ENCODE measurements around the gene ERRFI1.
"Not testable (repeated sequence)": the region's sequence is repeated elsewhere in the genome, so short reads cannot be mapped to it uniquely, and the experiment has no call there.

Gene ERRFI1, protein sequence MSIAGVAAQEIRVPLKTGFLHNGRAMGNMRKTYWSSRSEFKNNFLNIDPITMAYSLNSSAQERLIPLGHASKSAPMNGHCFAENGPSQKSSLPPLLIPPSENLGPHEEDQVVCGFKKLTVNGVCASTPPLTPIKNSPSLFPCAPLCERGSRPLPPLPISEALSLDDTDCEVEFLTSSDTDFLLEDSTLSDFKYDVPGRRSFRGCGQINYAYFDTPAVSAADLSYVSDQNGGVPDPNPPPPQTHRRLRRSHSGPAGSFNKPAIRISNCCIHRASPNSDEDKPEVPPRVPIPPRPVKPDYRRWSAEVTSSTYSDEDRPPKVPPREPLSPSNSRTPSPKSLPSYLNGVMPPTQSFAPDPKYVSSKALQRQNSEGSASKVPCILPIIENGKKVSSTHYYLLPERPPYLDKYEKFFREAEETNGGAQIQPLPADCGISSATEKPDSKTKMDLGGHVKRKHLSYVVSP

GRCh38 chr1:8026153-8026975 is at the start of gene ERRFI1:
Gene ERRFI1 (minus strand): TSS chr1:8026309. CDS start chr1:8015619, 10,690 bp downstream.
- DNase-seq: peak; percentile 92

- DNase-seq: no peak
Observed at GRCh38 chr1:8075511-8076051, 49.5 kb upstream of the ERRFI1 start.

DNA sequence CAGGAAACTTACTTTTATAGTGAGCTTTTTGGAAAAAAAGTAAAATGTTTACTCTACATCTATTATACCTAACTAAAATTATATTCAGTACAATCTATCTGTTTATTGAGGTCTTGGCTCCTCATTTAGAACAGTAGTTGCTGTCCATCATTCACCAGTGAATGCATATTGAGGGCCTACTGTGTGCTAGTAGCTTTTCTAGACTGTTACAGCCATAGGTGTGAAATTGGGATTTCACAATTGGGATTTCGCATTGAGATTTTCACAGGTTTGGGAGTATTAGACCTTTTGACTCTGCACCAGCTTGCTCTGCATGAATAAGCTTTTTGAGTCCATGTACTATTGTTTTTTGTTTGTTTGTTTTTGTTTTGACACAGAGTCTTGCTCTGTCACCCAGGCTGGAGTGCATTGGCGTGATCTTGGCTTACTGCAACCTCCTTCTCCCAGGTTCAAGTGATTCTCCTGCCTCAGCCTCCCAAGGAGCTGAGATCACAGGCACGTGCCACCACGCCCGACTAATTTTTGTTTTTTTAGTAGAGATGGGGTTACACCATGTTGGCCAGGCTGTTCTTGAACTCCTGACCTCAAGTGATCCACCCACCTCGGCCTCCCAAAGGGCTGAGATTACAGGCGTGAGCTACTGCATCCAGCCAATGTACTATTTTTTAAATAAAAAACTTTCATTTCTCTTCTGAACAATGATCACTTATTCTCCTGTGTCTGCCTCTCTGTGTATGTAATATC is 47.2 kb upstream of the ERRFI1 start:
- DNase-seq: no peak

GRCh38 chr1:8070381-8070811 is 44.3 kb upstream of the ERRFI1 start:
- no peak for DNase-seq

GRCh38 chr1:8069614-8070320 is 43.7 kb upstream of the ERRFI1 start:
- DNase-seq: not testable (repeated sequence)

- no peak for DNase-seq
Observed at GRCh38 chr1:8065369-8065768, 39.3 kb upstream of the ERRFI1 start.

DNA sequence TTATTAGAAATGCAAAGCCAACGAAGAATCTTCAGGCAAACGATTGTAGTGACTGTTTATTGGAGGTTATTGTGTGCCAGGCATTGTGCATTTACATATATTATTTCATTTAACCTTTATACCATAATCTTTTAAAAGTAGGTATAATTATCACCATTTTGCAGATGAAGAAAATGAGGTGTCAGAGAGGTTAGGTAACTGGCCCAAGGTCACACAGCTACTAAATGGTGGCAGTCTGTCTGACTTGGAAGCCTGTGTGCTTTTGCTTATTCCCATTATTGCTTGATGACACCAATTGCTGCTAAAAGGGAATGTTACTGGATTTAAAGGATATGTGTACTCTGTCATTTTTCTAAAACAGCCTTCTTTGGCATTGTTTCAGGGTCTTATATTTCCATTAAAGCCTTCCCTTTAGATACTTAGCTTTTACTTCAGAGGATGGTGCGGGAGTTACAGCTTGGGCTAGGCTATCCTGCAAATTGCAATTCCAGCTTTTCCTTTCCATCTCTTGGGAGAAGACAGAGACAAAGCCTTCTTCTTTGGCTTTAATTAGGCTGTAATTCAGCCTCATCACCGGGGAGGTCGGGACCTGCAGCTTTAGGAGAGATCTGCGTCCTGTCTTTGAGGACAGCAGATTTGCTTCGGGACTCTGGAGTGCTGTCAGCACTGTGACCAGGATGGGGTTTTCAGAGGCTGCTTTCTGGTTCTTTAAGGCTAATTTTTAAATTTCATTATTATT is 37.4 kb upstream of the ERRFI1 start:
- no peak for DNase-seq

DNA sequence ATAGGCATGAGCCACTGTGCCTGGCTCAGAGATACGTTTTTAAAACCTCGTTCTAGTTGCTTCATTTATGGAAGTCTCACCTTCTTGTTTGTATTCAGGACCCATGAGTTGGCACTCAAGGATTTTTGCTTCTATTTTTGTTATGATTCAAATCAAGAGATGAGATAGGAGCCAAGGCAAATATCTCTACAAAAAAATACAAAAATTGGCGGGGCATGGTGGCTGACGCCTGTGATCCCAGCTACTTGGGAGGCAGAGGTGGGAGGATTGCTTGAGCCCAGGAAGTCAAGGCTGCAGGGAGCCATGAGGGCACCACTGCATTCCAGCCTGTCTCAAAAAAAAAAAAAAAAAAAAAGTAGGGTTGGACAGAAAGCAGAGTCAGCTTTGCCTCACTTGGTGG is 36.8 kb upstream of the ERRFI1 start:
- no peak for DNase-seq

DNA sequence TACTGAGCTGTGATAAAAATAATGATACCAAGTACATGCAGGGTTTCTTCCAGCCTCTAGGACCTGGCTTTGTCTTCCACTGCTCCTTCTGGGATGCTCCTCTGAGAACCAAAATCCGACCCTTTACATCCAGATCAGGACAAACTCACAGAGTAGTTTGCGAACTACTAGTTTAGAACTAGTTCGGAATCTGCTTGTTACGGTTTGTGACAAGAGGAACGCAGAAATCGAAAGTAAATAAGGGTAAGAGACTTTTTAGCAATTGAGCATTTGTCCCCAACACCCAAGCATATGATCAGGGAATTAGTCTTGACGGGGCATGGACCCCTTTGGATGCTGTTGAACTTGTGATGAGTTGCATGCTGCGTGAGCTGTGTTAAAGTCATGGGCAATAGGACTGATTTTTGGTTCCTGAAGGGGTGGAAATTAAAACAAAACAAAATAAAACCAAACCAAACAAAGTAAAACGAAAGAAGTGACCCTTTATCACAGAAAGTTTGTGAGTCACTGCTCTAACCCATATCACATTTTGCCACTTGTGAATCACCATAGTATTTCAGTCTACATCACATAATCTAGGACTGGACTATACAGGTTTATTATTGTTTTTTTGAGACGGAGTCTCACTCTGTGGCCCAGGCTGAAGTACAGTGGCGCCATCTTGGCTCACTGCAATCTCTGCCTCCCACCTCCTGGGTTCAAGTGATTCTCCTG is 35.7 kb upstream of the ERRFI1 start:
- DNase-seq: no peak

DNA sequence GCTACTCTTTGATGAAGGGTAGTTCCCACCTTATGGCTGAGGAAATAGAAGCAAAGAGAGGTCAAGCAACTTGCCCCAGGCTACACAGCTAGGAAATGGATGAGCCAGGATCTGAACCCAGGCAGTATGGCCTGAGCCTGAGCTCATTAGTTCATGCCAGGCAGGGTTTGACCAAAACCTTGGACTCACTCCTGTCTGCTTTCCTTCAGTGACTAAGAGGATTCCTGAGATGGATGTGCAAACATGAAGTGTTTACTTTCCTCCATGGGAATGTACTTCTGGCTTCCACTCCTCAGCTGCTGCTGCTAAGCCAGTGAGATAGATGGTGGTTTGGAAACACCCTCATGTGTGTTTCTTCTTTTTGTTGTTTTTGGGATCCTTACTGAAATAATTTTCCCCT is 35.1 kb upstream of the ERRFI1 start:
- DNase-seq: no peak

DNA sequence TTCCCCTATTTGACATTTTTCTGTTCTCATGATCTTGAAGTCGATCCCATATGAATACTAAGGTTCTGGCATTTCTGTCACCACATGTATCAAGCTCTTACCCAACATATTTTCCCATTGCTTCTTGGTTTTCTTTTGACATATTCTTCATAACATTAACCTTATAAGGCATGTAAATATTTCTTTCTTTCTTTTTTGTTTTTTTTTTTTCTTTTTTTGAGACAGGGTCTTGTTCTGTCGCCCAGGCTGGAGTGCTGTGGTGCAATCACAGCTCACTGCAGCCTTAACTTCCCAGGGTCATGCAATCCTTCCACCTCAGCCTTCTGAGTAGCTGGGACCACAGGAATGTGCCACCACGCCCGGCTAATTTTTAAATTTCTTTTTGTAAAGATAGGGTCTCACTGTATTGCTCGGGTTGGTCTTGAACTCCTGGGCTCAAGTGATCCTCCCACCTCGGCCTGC is 33.1 kb upstream of the ERRFI1 start:
- DNase-seq: no peak

DNA sequence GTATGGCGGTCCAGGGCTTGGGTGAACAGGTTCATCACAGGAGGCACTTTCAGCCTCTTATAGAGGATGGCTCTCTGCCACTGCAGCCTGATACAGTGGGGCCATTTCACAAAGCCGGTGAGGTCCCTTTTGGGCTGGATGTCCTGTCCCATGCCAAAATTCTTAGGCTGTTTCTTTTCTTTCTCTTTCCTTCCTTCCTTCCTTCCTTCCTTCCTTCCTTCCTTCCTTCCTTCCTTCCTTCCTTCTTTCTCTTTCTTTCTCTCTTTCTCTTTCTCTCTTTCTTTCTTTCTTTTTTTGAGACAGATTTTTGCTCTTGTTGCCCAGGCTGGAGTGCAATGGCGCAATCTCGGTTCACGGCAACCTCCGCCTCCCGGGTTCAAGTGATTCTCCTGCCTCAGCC is 31.7 kb upstream of the ERRFI1 start:
- not testable (repeated sequence) for DNase-seq

DNA sequence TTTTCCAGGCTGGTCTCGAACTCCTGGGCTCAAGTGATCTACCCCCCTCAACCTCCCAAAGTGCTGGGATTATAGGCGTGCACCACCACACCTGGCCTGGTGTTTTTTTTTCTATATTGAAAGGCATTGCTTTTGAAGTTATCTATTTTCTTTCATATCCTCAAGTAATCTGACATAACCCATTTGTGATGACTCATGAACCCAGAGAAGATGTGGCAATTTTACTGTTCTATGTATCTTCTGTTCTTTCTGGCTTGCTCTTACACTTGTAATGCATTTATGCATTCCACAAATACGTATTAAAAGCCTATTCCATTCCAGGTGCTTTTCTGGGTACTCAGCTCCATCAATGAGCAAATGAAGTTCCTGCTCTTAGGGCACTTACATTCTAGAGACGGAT is 29.9 kb upstream of the ERRFI1 start:
- DNase-seq: no peak

- DNase-seq: no peak
Observed at GRCh38 chr1:8053878-8054567, 27.9 kb upstream of the ERRFI1 start.

DNA sequence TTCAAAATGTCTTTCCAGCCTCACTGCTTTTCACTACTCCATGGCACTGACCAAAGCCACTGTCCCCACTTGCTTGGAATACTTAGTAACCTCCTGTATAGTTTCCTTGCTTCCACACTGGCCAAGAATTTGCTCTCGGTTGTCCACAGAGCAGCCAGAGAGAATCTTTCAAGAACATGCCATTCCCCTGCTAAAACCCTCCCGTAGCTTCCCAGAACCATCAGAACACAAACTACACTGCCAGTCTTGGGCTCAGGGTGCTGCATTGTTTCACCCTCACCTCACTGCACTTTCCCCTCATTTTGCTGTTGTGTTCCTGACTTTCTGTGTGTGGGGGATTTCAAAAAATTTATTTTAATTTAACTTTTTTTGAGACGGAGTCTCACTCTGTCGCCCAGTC is 25.5 kb upstream of the ERRFI1 start:
- no peak for DNase-seq

DNA sequence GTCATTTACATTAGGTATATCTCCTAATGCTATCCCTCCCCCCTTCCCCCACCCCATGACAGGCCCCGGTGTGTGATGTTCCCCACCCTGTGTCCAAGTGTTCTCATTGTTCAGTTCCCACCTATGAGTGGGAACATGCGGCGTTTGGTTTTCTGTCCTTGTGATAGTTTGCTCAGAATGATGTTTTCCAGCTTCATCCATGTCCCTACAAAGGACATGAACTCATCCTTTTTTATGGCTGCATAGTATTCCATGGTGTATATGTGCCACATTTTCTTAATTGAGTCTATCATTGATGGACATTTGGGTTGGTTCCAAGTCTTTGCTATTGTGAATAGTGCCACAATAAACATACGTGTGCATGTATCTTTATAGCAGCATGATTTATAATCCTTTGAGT is 23.1 kb upstream of the ERRFI1 start:
- not testable (repeated sequence) for DNase-seq

DNA sequence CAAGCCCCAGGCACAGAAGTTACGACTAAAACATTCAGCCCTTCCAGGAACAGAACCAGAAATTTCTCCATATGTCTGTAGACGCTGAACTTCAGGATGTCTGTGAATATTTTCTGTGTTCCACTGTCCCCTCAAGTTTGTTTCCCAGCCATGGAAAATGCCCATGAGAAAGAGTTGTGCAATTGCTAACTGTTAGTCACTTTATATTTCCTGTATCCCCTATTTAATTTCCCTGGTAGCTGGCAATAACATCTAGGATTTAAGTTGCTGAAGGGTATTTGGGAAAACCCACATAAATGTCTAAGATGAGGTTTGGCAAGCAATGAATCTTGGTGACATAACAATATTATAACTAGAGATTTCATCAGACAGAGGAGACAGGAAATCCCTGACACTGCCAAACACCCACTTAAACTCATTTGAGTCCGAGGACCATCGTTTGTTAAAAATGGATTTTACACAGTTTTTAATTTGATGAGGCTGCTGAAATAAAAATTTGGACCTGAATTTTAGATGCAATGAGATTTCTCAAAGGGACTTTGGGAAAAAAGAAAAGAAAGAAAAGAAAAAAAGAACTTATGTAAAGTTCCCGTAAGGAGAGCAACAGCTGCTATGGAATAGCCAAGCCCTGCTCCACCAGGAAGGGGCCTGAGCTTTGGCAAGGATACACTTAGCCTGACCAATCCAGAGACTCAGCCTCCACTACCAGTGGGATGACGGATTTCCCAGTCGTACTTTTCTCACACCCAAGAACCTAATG is 21.8 kb upstream of the ERRFI1 start:
- DNase-seq: no peak

- DNase-seq: no peak
Observed at GRCh38 chr1:8047112-8047511, 21.0 kb upstream of the ERRFI1 start.

GRCh38 chr1:8046391-8046790 is 20.3 kb upstream of the ERRFI1 start:
- no peak for DNase-seq

Data from COR-L47 (cell line).